ENCODE data around the gene PLCH2.

DNA sequence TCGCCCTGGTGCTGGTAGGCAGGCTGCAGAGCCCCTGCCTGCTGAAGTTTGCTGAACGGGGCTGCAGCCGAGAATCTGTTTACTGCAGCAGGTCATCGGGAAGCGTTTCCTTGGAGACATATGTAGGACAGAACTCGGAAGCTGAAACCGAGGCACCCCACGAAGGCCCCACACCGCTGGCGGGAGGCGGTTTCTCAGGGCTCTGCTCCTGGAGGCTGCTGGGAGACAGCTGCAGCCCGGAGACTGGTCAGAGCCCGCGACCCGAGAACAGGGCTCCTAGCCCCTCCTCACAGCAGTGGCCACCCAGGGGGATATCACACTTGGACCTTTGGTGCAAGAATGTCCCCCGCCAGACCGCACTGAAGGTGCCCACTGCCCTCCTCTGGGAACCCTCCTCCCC is 12.7 kb upstream of the PLCH2 start:
- TF ChIP-seq GATA3 (IDR thresholded peaks at IDR 0.05; ENCODE audit: low read depth, low read length) (no peak), GATA2 (IDR thresholded peaks at IDR 0.05; ENCODE audit: low read depth, low read length) (no peak)

Data from SH-SY5Y (cell line).